HG03439 (cell line): Measurements from ENCODE around the gene HNRNPC.
"Not testable (repeated sequence)": the region's sequence is repeated elsewhere in the genome, so short reads cannot be mapped to it uniquely, and the experiment has no call there.

Experiments used
- ATAC-seq: cut with Tn5 transposase; IDR thresholded peaks from one replicate; pipeline ENCODE4 v1.9.1; 2021; ENCODE audit warnings: mild to moderate bottlenecking, moderate library complexity; ENCODE audit not compliant: unreplicated experiment

Gene HNRNPC

GRCh38 chr14:21197418-21198205 lies 71.6 kb downstream of the HNRNPC start:
- no peak for ATAC-seq

- ATAC-seq: no peak
These were observed 74.6 kb downstream of the HNRNPC start for GRCh38 chr14:21194597-21194996.

- no peak for ATAC-seq
These were observed 76.2 kb downstream of the HNRNPC start for GRCh38 chr14:21192875-21193535.

- ATAC-seq: no peak
These were observed 76.8 kb downstream of the HNRNPC start for GRCh38 chr14:21192447-21192822.

- ATAC-seq: peak; percentile 91
These were observed 77.3 kb downstream of the HNRNPC start for GRCh38 chr14:21191809-21192446.

GRCh38 chr14:21191261-21191808 lies 77.9 kb downstream of the HNRNPC start:
- ATAC-seq: no peak

DNA sequence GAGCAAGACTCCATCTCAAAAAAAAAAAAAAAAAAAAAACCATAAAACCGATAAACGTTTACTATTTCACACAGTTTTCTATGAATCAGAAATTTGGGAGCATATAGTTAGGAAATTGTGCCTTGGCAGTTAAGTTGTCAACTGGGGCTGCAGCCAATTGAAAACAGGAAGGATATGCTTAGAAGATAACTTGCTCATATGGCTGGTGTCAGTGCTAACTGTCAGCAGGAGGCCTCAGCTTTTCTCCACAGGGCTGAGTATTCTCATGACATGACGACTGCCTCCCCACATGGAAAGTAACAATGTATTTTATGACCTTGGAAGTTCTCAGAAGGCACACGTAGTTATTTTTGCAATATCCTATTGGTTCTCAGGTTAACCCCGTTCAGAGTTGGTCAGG lies 83.8 kb downstream of the HNRNPC start:
- ATAC-seq: no peak

GRCh38 chr14:21184254-21184653 lies 85.0 kb downstream of the HNRNPC start:
- no peak for ATAC-seq

DNA sequence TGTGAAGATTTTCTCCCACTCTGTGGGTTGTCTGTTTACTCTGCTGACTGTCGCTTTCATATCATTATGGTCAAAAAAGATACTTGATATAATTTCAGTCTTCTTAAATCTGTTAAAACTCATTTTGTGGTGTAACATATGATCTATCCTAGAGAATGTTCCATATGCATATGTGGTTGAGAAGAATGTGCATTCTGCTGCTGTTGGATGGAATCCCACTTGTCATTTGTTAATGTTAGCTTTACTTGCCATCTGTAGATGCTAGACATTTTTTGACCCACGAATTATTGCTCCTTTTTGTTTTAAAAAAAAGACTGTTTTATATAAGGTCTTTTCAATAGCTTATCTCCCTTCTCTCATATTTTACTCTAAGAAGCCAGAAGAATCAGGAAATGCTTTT lies 87.1 kb downstream of the HNRNPC start:
- ATAC-seq: no peak

GRCh38 chr14:21171128-21171527 lies 98.1 kb downstream of the HNRNPC start:
- ATAC-seq: no peak

DNA sequence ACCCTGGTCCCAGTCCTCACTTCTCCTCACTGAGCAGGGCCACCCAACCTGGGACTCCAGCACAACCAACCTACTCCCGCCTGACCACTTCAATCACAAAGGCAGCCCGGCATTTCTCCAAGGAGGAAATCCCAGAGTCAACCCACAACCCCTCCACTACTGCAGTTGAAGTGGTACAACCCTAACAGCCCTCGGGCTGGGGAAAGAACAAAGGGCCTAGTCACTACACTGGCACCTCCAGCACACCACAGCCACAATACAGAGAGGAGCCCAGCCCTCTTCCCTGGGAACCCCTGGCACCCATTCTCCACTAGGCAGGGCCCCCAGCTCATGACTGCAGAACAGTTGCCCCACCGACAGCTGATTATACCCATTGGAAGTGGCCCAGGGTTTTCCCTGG lies 99.7 kb downstream of the HNRNPC start:
- no peak for ATAC-seq

GRCh38 chr14:21168055-21168454 lies 101.2 kb downstream of the HNRNPC start:
- no peak for ATAC-seq

DNA sequence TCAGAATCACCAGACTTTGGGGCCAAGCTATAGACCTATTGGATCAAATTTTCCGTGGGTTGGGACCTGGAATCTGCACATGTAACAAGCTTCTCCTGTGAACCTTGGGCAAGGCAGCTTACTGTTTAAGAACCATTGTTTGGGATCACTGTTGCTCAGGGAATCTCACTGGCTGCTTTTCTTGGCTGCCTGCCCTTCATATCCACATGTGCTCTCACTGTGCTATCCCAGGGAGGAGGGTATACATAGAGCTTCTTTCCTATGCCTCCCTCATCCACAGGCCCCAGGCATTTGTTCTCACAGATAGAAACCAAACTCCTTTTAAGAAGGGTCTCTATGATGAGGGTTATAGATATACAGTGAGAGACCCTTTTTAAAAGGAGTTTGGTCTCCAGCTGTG lies 103.6 kb downstream of the HNRNPC start:
- ATAC-seq: not testable (repeated sequence)

GRCh38 chr14:21165002-21165605 lies 104.1 kb downstream of the HNRNPC start:
- not testable (repeated sequence) for ATAC-seq

DNA sequence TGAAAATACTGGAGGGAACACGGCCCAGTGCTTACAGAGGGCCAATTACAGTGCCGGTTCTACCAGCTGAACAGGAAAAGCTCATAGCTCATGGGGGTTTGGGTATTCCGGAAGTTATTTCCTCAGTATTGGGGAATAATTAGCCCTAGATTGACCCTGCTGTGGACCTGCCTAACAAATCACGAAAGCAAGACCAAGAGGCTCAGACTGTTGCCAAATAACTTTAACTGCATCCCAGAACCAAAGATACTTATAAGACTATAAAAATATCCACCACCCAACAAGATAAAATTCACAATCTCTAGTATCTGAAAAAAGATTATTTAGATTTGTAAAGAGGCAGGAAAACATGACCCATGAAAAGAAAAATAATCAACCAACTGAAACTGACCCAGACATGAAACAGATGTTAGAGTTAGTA lies 105.4 kb downstream of the HNRNPC start:
- ATAC-seq: no peak

DNA sequence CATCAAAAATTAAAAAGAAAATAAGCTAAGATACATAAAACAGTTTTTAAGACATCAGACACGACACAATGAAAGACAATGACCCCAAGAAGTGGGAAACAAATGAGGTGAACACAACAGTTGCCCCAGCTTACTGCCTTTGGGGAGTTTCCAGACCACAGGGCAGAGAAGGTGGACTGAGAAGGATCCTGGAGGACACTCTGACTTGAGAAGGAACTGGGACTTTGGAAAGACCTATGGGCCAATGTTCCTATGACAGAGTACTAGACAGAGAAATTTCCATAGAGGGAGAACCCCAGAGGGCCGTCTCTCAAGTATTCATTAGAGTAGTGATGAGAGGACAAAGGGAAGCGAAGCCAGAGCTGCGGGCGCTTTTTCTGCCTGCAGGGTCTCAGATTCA lies 107.2 kb downstream of the HNRNPC start:
- ATAC-seq: no peak

DNA sequence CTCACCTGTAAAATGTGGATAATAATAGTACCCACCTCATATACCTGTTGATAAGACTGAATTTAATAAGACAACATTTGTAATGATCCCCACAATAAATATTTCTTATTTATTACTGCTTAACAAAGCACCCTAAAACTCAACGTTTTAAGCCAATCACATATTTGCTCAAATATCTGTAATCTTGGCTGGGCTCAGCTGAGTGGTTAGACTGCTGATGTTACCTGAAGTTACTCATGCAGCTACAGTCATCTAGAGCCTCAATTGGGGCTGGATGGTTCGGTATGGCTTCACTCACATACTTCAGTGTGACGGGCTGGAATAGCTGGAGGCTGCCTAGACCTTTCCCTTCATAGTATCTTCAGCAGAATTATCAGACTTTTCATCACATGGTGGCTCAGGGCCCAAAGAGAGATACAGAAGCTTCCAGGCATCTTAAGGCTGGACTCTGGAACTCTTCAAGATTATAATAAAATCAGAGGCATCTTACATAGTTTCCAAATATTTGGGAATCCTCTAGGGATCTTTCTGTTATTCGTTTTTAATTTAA lies 109.1 kb downstream of the HNRNPC start:
- ATAC-seq: no peak
